DOHH2 (cell line): Measurements from ENCODE around the gene SDHD.
A peak's percentile ranks its signal among the peaks of the same experiment; 100 is the strongest.
"Not testable (repeated sequence)": the region's sequence is repeated elsewhere in the genome, so short reads cannot be mapped to it uniquely, and the experiment has no call there.

Source experiments
- H3F3A ChIP-seq: fragments of 200-600 bp; sonication (generic), shearing (Covaris generic); 2 replicates; pipeline ENCODE4 v1.6.0; 2016; ENCODE audit warnings: antibody characterized with exemption, mild to moderate bottlenecking; ENCODE audit not compliant: control insufficient read depth, insufficient read depth
- H3K27ac ChIP-seq: fragments of 200-600 bp; sonication (generic); 2 replicates; pipeline ENCODE4 v1.5.1; 2014; ENCODE audit warnings: low read depth, mild to moderate bottlenecking, low read length, moderate library complexity
- H3K27me3 ChIP-seq: fragments of 200-600 bp; sonication (generic); 2 replicates; pipeline ENCODE4 v1.6.1; 2014; ENCODE audit warnings: mild to moderate bottlenecking, low read length, mixed read lengths; ENCODE audit not compliant: control insufficient read depth
- H3K36me3 ChIP-seq: fragments of 200-600 bp; sonication (generic); 2 replicates; pipeline ENCODE4 v1.6.1; 2014; ENCODE audit warnings: mild to moderate bottlenecking, low read length, moderate library complexity, mixed read lengths; ENCODE audit not compliant: control insufficient read depth
- H3K4me1 ChIP-seq: fragments of 200-600 bp; sonication (generic); 2 replicates; pipeline ENCODE4 v1.6.1; 2014; ENCODE audit warnings: mild to moderate bottlenecking, low read length, mixed read lengths; ENCODE audit not compliant: control insufficient read depth
- H3K4me2 ChIP-seq: fragments of 200-600 bp; sonication (generic); 2 replicates; pipeline ENCODE4 v1.6.0; 2014; ENCODE audit warnings: mild to moderate bottlenecking, low read length, moderate library complexity
- H3K4me3 ChIP-seq: fragments of 200-600 bp; sonication (generic); 2 replicates; pipeline ENCODE4 v1.5.1; 2014; ENCODE audit warnings: mild to moderate bottlenecking, low read length, mixed read lengths
- H3K79me2 ChIP-seq: fragments of 200-600 bp; sonication (generic); 2 replicates; pipeline ENCODE4 v1.6.1; 2014; ENCODE audit warnings: mild to moderate bottlenecking, low read length, mixed read lengths; ENCODE audit not compliant: control insufficient read depth
- H3K9me2 ChIP-seq: fragments of 200-600 bp; sonication (generic); replicated peaks from 2 replicates; pipeline ENCODE4 v1.6.1; 2014; ENCODE audit warnings: mild to moderate bottlenecking, low read length, mixed read lengths; ENCODE audit not compliant: control insufficient read depth
- H3K9me3 ChIP-seq: fragments of 200-600 bp; sonication (generic); 2 replicates; pipeline ENCODE4 v1.6.1; 2014; ENCODE audit warnings: antibody characterized with exemption, low read length, mixed read lengths; ENCODE audit not compliant: control insufficient read depth, insufficient read depth
- H4K20me1 ChIP-seq: fragments of 200-600 bp; sonication (generic); 2 replicates; pipeline ENCODE4 v1.6.0; 2014; ENCODE audit warnings: low read depth, mild to moderate bottlenecking, antibody characterized with exemption, low read length, moderate library complexity; ENCODE audit not compliant: control insufficient read depth, insufficient read depth
- EZH2phosphoT487 ChIP-seq: fragments of 200-600 bp; sonication (generic); IDR thresholded peaks from 2 replicates; pipeline ENCODE4 v1.6.1; 2017; ENCODE audit warnings: borderline replicate concordance, mild to moderate bottlenecking, antibody characterized with exemption, low read length, moderate library complexity, mixed read lengths
- TF ChIP-seq, protein P1 (sequence below): fragments of 200-600 bp; sonication (generic); IDR thresholded peaks from one replicate; pipeline ENCODE4 v1.5.1; 2014; ENCODE audit warnings: antibody characterized with exemption, mild to moderate bottlenecking, low read depth, low read length; ENCODE audit not compliant: poor library complexity, severe bottlenecking

SDHD gene

GRCh38 chr11:112082729-112083128, 3.9 kb upstream of the SDHD start:
- Histone ChIP-seq H3K36me3 (peaks cover 88% of the 10 kb centered on the region), H3K4me2 (no peak overlapping the region), H3K4me3 (no peak overlapping the region), H3K27me3 (no peaks in the 10 kb centered on the region), H3K4me1 (peaks cover 14% of the 10 kb centered on the region), H3K79me2 (peaks cover 58% of the 10 kb centered on the region), H3K27ac (no peak overlapping the region), H4K20me1 (no peaks in the 10 kb centered on the region; the same call in 1 of the 2 replicates), H3F3A (peaks cover 25% of the 10 kb centered on the region), H3K9me3 (no peaks in the 10 kb centered on the region), H3K9me2 (no peaks in the 10 kb centered on the region)
- TF ChIP-seq, protein P1, sequence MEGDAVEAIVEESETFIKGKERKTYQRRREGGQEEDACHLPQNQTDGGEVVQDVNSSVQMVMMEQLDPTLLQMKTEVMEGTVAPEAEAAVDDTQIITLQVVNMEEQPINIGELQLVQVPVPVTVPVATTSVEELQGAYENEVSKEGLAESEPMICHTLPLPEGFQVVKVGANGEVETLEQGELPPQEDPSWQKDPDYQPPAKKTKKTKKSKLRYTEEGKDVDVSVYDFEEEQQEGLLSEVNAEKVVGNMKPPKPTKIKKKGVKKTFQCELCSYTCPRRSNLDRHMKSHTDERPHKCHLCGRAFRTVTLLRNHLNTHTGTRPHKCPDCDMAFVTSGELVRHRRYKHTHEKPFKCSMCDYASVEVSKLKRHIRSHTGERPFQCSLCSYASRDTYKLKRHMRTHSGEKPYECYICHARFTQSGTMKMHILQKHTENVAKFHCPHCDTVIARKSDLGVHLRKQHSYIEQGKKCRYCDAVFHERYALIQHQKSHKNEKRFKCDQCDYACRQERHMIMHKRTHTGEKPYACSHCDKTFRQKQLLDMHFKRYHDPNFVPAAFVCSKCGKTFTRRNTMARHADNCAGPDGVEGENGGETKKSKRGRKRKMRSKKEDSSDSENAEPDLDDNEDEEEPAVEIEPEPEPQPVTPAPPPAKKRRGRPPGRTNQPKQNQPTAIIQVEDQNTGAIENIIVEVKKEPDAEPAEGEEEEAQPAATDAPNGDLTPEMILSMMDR = no peak
- TF ChIP-seq EZH2phosphoT487 = no peak

- peak overlapping the region; percentile 58 for H3K27ac ChIP-seq
- H3F3A ChIP-seq = peaks cover 25% of the 10 kb centered on the region
- H3K4me3 ChIP-seq = peak overlapping the region; percentile 97
- peaks cover 88% of the 10 kb centered on the region for H3K36me3 ChIP-seq
- H3K4me2 ChIP-seq = peak overlapping the region; percentile 98
- TF ChIP-seq EZH2phosphoT487 = no peak
- TF ChIP-seq, protein P1 = no peak
- peaks cover 30% of the 10 kb centered on the region for H3K4me1 ChIP-seq
- no peaks in the 10 kb centered on the region for H3K9me3 ChIP-seq
- H4K20me1 ChIP-seq = no peaks in the 10 kb centered on the region; the same call in 1 of the 2 replicates
- peaks cover 80% of the 10 kb centered on the region for H3K79me2 ChIP-seq
- H3K9me2 ChIP-seq = no peaks in the 10 kb centered on the region
- no peaks in the 10 kb centered on the region for H3K27me3 ChIP-seq
Measured at GRCh38 chr11:112085822-112086421, 751 bp upstream of the SDHD start.

DNA sequence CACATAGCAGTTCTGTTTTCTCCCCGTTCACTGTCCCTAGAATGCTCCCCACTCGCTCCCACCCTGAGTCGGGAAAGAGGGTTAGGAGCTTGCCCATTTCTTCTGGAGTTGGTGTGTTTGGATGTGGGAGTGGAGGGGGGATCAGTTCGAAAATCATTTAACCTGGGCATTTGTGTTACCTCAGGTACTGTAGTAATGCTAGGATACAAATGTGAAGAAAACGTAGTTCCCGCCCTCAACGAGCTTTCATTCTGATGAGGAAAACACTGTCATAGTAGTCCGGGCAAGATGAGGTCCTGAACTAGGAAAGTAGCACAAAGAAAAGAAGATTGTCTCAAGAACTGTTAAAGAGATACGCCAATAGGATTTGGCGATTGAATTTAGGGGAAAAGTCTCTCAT, 539 bp downstream of the SDHD start:
- Histone ChIP-seq H3K4me2 (peak overlapping the region; percentile 98), H3F3A (peaks cover 17% of the 10 kb centered on the region), H4K20me1 (no peaks in the 10 kb centered on the region; the same call in 1 of the 2 replicates), H3K36me3 (peaks cover 92% of the 10 kb centered on the region), H3K27me3 (no peaks in the 10 kb centered on the region), H3K27ac (peak overlapping the region; percentile 58), H3K79me2 (peaks cover 81% of the 10 kb centered on the region), H3K9me3 (no peaks in the 10 kb centered on the region), H3K4me1 (peaks cover 30% of the 10 kb centered on the region), H3K4me3 (peak overlapping the region; percentile 97), H3K9me2 (no peaks in the 10 kb centered on the region)
- TF ChIP-seq, protein P1 = no peak
- no peak for TF ChIP-seq EZH2phosphoT487

- not testable (repeated sequence) for H4K20me1 ChIP-seq, H3K4me2 ChIP-seq, H3K4me3 ChIP-seq, H3K4me1 ChIP-seq, H3K27me3 ChIP-seq, H3K9me3 ChIP-seq, H3F3A ChIP-seq, H3K27ac ChIP-seq, H3K9me2 ChIP-seq
- Histone ChIP-seq H3K79me2 (peaks cover 13% of the 10 kb centered on the region), H3K36me3 (peaks cover 48% of the 10 kb centered on the region)
Measured at GRCh38 chr11:112095302-112095701, 8.6 kb downstream of the SDHD start.
